Posterior vena cava (tissue), 2 donors: ENCODE data around the gene GZF1. TPM values are rescaled to one million over a fixed set of nuclear protein-coding genes. Genes with fewer than 3 reads are reported as not detected.

ENCODE experiments used
- DNase-seq: peaks from one replicate; pipeline ENCODE4 v3.0.0-alpha.2; 2020; ENCODE audit warnings: low spot score
- intact Hi-C, 2 donors: fragments of 100-400 bp; cut with DNase I; formaldehyde crosslinking; loops; one replicate each; pipeline versions ENCODE4 v1.14.1 to v1.14.2; 2022 to 2023
- long read RNA-seq, 2 donors: library from polyadenylated mRNA; unstranded; transcript quantifications; one replicate each; pipeline ENCODE4 v2.0.0, GENCODE V29; 2020 to 2021
- total RNA-seq, 2 donors: library from RNA; stranded (reverse); fragmentation: NEBNext Ultra II Directional; extraction: Animal tissue kit (Norgen Biotek cat#: 25700); gene quantifications; one replicate each; pipeline ENCODE4 v1.2.1, GENCODE V29; 2021
- donor health status: DM: yes; HTN: yes; CAD: no.
- donor health status: DM: yes; HTN: yes; CAD: no.

Gene GZF1
- total RNA-seq = 10 to 100 TPM; 16.2 to 17.8 TPM
- long read RNA-seq, donor 1, full-length matches to known transcripts = 2 of 6 reads
- long read RNA-seq, donor 1, partial matches to known transcripts = 0 of 6 reads
- long read RNA-seq, donor 1, other reads (novel, unspliced or antisense) = 4 of 6 reads
- long read RNA-seq, donor 2, full-length matches to known transcripts = 3 of 9 reads
- long read RNA-seq, donor 2, partial matches to known transcripts = 0 of 9 reads
- long read RNA-seq, donor 2, other reads (novel, unspliced or antisense) = 6 of 9 reads

DNA sequence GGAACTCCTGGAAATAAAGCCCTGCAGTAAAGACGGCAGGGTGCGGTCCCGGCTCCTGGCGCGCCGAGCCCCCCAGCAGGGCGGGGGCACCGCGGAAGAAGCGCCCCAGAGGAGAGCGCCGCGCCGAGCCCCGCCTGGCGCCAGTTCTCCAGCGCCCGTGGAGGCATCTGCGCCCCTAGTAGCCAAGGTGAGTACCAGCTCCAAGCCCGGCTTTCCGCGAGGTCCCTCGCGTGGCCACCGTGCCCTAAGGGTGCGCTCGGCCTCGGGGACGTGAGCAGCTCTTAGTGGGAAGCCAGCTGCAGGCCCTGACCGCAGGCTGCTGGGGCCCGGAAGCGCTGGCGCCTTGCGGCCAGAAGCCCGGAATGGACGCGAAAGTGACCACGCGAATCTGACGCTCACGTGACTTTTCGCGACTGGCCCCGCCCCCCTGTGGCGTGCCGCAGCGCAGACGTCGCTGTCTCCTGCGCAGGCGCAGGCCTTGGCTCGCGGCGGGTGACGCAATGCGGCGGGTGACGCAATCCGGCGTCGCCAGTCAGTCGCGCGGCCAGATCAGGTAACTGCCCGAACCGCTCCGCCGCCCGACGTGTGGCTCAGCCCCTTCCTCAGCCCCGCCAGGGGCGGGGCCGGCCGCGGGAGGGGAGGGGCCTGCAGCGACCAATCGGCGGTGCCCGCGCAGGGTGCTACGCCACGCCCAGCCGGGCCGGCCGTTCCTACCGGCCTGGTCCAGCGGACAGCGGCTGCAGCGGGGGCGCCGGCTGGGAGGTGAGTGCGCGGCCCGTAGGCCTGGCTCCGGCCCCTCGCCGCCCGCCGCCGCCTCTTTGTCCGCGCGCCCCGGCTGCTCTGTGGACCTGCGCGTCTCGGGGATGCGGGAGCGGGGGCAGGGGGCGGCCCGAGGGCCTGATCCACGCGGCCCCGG, at the start of gene GZF1:
Gene GZF1, plus strand, starts transcription at position 707 of the 916 bp plus-strand sequence. CDS start 2,202 bp downstream, outside the sequence.
- DNase-seq = peak; percentile 99
- intact Hi-C loops = no loop called here

DNA sequence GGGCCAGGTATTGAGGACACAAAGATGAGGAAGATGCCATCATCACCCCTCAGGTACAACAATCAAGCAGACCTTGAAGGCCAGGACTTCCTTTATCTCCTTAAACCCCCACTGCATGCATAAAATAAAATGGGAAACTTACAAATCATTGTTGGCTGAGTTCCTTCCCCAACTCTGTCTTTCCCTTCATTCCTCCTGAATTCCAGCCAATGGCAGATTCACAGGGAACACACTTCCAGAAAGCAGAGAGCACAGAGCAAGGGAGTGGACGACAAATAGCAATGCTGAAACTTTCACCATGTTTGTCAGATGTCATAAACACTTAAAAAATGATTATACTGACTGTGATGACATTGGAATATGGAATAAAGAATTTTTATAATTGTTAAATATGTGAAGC, 48.7 kb upstream of the GZF1 start:
- intact Hi-C loops = no loop called here
- no peak for DNase-seq

DNA sequence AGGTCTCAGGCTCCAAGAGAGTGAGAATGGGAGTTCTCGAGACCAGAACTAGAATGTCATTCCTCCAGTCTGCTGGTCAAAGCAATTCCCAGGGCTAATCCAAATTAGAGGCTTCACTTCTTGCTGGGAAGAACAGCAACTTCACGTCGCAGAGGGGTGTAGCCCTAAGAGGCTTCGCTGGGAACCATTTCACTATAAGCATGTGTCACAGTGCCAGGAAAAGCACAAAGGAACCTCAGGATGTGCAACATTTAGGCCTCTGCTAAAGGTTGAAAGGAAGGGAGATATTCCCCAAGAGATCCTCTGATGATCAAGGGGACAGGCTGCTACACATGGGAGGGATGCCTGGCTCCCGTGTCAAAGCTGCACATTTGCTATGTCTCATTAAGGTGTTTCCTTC, 47.3 kb upstream of the GZF1 start:
- no peak for DNase-seq
- intact Hi-C loops = no loop called here

DNA sequence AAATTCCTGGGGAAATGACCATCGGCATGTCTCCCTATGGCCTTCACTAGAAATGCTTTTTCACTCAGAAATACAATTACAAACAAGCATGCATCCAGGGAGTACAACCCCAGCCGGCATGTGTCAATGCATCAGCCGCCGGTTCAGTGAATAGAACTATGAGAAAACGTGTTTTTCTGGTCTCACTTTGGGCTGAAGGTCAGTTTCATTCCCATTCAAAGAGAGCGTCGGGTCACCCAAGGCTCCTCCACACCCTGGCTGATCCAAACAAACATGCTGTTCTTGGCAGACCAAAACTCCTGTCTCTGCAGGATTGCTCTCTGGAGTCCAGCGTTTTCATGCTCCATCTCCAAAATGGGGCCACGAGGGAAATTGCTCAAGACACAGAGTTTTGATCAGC, 46.9 kb upstream of the GZF1 start:
- intact Hi-C loops = no loop called here
- no peak for DNase-seq

DNA sequence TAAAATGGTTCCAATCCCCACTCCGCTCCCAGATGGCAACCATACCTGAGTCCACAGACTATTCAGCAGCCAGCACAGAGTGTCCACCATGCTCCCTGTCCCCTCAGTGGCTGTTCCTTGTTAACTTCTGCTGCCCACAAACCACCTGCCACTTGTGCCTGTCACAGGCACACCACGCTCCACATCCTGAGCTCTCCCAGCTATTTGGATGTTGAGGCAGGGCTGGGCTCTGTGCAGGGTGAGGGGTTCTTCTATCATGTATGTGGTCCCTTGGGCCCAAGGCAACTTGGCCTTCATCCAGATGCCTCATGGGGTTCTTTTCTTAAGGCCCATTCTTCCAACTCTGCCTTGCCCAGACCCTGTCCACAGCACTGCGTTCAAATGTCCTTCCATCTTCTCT, 45.4 kb upstream of the GZF1 start:
- no peak for DNase-seq
- intact Hi-C loops = no loop called here

DNA sequence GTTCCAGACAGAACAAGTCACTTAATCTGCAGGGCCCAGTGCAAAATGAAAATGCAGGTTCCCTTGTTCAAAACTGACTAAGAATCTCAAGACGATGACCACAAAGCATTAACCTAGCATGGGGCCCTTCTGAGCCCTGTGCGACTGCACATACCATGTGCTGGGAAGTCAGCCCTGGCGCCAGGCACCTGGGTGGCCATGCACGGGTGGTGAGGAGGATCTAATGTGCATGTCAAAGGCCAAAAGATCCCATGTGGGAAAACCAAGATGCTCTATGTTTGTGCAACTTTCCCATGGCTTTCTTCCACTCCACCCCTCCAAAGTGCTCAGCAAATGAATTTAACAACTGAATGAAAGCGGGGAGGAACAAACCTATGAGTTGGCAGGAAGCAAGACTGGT, 44.9 kb upstream of the GZF1 start:
- no peak for DNase-seq
- intact Hi-C loops = no loop called here

DNA sequence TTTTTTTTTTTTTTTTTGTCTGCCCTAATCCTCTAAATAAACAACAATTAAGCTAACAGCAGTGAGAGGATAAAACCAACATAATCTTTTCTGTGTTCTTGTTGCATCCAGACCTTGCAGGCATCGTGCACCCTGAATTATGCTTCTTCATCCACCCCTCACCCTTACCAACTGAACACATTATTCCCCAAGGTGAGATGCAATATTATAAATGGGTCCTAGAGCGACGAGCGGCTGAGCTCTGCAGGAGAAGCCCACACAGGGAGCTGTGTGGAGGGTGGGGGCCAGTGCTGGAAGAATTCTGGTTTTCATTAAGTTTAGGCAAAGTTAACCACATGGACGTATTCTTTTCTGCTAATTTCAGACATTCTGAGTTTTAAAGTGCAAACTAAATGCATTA, 43.6 kb upstream of the GZF1 start:
- intact Hi-C loops = no loop called here
- no peak for DNase-seq

DNA sequence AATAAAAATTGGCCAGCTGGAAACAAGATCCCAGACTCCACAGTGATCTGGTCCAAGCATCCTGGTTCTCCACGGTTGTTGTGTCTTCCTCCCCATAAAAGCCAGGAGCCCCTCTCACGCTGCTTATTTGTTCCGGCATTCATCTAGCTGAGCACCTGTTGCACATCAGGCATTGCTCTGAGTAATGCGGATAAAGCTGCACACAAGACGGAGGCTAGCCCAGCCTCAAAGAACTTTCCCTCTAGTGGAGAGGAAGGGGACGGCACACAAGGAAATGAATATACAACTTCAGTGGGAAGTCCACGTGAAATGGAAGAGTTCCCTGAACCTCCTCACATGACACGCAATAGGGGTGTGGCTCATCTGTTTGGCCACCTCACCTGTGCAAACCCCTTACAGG, 41.7 kb upstream of the GZF1 start:
- intact Hi-C loops = loop anchor here in 1 of 2 donors (10.0 kb wide), 1 partner anchor 76 kb away; no protein-coding TSS in a partner anchor
- DNase-seq = no peak

DNA sequence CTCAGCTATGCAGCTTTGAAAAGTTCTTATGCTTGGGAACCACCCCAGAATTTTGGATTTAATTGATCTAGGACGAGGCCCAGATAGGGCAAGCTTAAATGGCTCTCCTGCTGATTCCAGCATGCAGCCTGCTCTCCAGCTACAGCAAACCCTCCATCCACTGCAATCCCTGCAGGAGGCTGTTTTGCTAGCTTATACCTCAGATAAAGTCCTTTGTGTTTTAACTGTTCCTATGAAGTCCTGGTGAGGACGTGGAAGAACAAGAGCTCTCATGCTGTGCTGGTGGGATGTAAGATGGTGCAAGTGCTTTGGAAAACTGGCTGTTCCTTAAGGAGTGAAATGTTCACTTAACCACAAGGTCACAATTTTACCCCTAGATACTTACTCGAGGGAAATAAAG, 36.9 kb upstream of the GZF1 start:
- intact Hi-C loops = loop anchor here in 1 of 2 donors (10.0 kb wide), 1 partner anchor 80 kb away; no protein-coding TSS in a partner anchor
- DNase-seq = no peak

DNA sequence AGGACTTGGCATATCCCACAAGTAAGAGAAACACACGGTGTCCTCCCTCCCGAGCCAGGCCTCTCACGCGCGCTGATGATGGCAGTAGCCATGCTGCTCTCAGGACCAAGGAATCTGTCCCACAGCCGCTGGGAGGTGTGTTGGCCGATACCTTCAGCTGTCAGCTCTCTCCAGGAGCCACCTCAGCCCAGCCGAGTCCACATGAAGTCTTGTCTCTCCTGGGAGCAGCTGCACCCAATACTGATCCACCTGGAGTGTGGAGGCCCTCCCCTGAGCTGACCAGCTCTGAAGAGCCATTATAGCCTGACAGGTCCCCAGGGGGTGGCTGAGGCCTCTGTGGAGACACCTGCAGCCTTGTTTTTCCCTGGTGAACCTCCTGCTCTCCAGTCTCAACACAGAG, 35.2 kb upstream of the GZF1 start:
- intact Hi-C loops = loop anchor here in 1 of 2 donors (10.0 kb wide), 1 partner anchor 82 kb away; no protein-coding TSS in a partner anchor
- DNase-seq = no peak

DNA sequence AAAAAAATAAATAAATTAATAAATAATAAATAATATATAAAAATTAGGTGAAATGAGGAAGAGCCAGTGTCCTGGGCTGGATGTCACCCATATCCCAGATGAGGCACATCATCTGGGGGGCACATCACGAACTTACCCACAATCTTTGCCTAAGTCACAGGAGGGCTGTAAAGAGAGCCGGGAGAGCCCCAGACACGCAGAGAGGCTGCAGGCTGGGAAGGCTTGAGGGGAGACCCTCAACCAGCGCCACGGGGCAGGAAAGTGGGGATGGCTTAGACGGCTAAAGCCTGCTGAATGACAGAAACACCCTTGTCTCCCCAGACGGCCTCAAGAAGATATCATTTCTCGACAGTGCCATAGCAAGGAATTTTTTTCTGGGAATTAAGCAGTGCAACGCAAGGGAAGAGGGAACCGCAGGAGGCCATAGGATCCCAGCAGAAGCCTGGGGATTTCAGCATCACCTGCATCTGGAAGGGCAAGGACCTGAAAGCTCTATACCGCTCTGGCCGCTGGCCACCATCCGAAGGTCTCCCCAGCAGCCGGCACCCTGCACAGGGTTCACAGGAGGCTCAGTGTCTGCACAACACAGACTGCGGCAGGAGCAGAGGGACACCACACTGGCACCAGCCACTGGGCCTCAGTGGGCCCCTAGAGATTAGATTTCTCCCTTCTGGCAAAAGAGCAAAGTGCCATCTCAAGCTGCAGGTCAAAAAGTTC, 34.2 kb upstream of the GZF1 start:
- no peak for DNase-seq
- intact Hi-C loops = loop anchor here in 1 of 2 donors (10.0 kb wide), 1 partner anchor 83 kb away; no protein-coding TSS in a partner anchor

DNA sequence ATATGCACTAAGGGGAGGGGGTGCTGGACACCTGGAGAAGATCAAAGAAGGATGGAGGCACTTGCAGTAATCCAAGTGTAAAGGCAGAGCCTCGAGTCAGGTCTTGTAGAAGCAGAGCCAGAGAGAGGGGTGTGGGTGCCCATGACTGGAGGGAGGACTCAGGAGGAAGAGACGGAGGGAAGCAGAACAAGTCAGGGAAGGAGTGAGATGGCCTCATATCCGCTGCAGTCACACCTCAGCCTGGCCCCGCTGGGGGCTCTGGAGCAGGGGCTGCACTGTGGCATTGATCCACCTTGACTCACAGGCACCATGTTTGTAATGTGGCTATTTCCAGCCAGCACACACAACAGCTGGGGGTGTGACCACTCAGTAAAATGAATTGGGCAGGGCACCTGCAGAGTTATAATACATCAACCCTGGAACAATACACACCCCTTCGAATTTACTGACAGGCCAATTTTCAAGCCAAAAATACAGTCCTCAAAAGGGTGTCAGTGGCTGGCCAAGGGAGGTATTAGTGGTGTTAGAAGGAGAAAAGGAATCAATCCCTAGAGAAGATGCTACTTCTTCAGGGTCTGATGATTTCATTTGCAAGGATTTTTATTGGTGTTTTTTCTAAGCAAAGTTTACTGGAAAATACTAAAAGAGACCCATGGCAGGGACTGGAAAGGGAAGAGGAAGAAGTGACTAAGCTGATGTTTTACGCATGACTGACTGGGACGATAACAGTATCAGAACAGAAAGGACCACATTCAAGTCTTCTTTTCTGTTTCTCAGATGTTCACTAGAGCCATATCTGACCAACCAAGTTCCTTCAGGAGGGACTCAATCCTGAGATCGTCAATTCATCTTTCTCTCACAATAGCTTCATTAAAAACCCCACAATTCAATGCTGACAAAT, 30.3 kb upstream of the GZF1 start:
- intact Hi-C loops = no loop called here
- DNase-seq = no peak

DNA sequence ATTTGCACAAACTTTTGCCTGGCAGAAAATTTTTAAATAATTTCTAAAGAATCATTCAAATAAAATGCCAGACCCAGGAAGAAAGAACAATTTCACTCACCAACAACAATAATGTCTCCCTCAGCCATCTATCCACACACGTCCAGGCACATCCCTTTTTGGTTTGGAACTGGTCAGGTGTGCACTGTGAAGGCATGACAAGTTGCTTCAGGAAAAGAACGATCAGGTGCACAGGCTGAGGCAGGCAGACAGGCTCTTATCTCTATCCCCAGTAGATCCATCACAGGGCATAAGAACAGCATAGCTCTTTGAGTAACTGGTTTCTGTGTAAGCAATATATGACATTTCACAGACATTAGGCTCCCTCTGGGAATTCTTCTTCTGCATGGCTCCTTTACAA, 29.5 kb upstream of the GZF1 start:
- intact Hi-C loops = no loop called here
- DNase-seq = no peak

DNA sequence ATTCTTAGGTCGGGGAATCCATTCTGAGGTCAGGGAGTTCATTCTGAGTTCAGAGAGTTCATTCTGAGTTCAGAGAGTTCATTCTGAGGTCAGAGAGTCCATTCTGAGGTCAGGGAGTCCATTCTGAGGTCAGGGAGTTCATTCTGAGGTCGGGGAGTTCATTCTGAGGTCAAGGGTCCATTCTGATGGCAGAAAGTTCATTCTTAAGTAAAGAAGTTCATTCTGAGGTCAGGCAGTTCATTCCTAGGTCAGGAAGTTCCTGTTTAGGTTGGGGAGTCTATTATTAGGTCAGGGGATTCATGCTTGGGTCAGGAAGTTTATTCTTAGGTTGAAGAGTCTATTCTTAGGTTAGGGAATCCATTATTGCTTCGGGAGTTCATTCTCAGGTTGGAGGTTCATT, 27.9 kb upstream of the GZF1 start:
- intact Hi-C loops = no loop called here
- DNase-seq = no peak

DNA sequence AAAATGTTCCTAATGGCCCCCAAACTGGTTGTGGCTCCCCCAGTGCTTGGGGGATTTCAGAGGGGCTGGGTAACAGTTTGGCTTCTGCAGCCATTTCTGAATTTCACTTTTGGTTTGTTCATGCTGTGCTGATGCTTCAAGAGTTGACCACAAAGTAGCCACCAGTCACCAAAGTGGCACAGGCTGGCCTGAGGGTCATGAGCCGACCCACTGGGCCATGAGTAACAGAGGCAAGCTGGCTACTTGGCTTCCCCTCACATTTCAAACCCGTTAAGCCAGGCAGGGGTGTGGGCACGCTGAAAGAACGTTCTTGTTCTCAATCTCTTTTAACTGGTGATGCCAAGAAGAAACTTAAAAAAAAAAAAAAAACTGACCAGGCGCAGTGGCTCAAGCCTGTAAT, 26.5 kb upstream of the GZF1 start:
- intact Hi-C loops = no loop called here
- no peak for DNase-seq

DNA sequence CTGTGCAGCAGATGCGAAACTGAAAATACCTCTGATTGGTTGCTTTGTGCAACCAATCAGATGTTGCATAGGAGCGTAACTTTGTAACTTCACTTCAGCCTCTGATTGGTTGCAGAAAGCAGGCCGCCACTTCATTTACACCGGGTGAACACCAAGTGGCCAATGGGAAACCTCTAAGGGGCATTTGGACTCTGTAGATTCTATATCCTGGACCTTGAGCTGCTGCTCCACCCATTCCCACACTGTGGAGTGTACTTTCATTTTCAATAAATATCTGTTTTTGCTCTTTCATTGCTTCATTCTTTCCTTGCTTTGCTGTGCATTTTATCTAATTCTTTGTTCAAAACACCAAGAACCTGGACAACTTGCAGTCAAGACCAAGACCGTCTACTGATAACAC, 25.5 kb upstream of the GZF1 start:
- no peak for DNase-seq
- intact Hi-C loops = no loop called here

DNA sequence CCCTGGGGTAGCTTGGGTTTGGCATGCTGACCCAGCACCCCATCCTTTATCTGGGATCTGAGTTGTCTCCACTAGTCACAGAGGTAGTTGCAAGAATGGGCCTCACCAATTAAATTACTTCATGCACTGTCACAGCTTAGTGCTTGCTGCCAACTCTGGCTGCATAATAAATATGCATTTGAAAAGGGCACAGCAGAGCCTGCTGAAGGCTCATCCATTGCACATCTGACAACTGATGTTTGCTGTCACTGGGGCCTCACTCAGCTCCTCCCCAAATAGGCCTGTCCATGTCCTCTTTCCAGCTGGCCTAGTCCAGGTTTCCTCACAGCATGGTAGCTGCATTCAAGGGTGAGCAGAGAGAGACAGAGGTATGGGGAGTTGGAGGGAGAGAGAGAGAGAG, 24.7 kb upstream of the GZF1 start:
- intact Hi-C loops = no loop called here
- DNase-seq = no peak

DNA sequence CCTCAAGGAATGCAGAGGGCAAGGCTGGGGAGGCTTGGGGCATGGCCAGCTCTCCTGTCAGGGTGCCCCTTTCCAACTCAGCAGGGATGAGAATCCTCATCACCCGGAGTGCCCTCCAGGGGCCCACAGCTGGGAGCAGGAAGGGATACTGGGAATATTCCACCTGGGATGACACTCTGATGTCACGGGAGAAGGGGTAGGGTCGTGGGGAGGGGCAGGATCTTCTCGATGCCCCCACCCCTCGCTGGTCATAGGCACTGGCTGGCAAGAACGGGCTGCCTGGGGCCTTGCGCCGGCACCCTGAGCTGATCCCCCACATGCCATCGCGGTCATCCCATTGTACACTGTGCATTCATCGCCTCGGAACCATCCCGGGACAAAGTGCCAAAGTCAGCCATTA, 22.0 kb upstream of the GZF1 start:
- no peak for DNase-seq
- intact Hi-C loops = loop anchor here (5.0 to 10.0 kb wide), 2 partner anchors 285 to 648 kb away; no protein-coding TSS in a partner anchor

DNA sequence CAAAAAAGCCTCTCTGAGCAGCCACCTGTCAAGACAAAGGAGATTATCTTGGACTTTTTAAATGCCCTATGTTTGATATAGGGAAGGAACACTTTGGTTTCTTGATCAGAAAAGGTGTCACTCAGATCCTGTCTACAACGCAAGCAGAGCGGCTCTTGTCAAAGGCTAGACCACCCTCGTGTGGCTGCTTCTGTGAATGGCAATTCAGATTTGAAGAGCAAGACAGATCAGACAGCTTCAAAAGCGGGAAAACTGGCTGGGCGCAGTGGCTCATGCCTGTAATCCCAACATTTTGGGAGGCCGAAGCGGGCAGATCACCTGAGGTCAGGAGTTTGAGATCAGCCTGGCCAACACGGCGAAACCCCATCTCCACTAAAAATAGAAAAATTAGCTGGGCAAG, 21.5 kb upstream of the GZF1 start:
- intact Hi-C loops = loop anchor here (5.0 to 10.0 kb wide), 2 partner anchors 286 to 648 kb away; no protein-coding TSS in a partner anchor
- DNase-seq = no peak
